ENCODE results near the gene MMRN2.

Gene MMRN2

DNA sequence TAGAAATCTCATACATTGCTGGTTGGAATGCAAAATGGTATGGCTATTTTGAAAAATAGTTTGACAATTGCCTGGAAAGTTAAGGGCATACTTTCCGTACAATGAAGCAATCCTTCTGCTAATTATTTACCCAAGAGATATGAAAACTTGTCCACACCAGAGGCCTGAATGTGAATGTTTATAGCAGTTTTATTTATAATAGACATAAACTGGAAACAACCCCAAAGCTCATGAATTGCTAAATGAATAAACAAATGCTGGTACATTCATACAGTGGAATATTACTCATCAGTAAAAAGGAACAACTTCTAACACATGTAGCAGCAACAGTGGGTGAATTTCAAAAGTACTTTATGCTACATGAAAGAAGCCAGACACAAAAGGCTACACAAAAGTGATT lies 42.7 kb downstream of the MMRN2 start:
- DNase-seq (ENCODE audit: low read depth) = no peak
- no peak overlapping the region for H3K4me3 ChIP-seq (ENCODE audit: low read depth, low read length)
- TF ChIP-seq, protein P1, sequence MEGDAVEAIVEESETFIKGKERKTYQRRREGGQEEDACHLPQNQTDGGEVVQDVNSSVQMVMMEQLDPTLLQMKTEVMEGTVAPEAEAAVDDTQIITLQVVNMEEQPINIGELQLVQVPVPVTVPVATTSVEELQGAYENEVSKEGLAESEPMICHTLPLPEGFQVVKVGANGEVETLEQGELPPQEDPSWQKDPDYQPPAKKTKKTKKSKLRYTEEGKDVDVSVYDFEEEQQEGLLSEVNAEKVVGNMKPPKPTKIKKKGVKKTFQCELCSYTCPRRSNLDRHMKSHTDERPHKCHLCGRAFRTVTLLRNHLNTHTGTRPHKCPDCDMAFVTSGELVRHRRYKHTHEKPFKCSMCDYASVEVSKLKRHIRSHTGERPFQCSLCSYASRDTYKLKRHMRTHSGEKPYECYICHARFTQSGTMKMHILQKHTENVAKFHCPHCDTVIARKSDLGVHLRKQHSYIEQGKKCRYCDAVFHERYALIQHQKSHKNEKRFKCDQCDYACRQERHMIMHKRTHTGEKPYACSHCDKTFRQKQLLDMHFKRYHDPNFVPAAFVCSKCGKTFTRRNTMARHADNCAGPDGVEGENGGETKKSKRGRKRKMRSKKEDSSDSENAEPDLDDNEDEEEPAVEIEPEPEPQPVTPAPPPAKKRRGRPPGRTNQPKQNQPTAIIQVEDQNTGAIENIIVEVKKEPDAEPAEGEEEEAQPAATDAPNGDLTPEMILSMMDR (IDR thresholded peaks at IDR 0.05; ENCODE audit: control insufficient read depth, extremely low read depth, insufficient read depth) = no peak

DNA sequence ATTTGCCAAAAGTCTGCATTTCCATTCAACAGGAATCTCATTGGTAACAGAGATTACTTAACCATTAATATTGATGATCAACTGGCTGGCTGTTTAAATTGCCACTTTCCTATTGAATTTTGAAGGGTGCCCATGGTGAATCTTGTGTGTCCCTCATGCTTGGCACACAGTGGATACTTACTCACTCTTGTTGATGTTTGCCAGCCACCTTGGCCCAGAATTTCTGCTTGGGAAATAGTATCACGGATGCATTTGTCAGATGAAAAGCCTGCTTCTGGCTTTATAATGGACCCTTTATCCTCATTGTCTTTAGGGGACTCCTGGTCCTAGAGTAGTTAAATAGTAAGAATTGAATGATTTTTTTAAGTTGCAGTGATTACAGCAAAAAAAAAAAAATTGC lies 52.0 kb downstream of the MMRN2 start:
- no peak overlapping the region for H3K4me3 ChIP-seq (ENCODE audit: low read depth, low read length)
- no peak for DNase-seq (ENCODE audit: low read depth)
- TF ChIP-seq, protein P1 (IDR thresholded peaks at IDR 0.05; ENCODE audit: control insufficient read depth, extremely low read depth, insufficient read depth) = no peak

DNA sequence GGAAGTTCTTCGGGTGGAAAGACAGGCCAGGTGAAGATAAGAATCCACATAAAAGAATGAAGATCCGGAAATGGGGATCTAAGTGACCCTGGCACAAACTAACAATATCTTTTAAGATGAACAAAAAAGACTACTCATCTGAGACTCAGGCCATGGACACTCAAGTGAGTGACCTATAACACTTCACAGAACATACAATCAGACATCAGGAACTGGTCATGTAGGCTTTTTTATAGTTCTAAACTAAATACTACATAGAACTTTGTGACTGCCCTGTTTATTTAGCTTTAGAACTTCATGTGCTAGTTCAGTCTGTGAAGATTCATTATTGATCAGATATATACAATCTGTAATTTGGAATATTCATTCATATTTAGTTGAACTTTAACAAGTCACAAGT lies 52.8 kb downstream of the MMRN2 start:
- TF ChIP-seq, protein P1 (IDR thresholded peaks at IDR 0.05; ENCODE audit: control insufficient read depth, extremely low read depth, insufficient read depth) = no peak
- H3K4me3 ChIP-seq (ENCODE audit: low read depth, low read length) = no peak overlapping the region
- peak; percentile 51 for DNase-seq (ENCODE audit: low read depth)

DNA sequence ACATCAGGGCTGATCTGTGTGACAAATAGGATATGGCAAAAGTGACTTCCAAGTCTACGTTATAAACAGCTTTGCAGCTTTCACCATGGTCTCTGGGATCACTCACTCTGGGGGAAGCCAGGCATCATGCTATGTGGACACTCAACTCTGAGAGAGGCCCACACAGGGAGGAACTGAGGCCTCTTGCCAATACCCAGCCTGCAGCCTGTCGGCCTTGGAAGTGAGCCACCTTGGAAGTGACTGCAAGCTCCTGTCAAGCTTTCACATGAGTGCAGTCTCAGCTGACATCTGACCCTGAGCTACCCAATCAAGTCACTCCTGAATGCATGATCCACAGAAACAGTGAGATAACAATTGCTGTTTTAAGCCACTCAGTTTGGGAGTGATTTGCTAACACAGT lies 56.5 kb downstream of the MMRN2 start:
- TF ChIP-seq, protein P1 (IDR thresholded peaks at IDR 0.05; ENCODE audit: control insufficient read depth, extremely low read depth, insufficient read depth) = no peak

DNA sequence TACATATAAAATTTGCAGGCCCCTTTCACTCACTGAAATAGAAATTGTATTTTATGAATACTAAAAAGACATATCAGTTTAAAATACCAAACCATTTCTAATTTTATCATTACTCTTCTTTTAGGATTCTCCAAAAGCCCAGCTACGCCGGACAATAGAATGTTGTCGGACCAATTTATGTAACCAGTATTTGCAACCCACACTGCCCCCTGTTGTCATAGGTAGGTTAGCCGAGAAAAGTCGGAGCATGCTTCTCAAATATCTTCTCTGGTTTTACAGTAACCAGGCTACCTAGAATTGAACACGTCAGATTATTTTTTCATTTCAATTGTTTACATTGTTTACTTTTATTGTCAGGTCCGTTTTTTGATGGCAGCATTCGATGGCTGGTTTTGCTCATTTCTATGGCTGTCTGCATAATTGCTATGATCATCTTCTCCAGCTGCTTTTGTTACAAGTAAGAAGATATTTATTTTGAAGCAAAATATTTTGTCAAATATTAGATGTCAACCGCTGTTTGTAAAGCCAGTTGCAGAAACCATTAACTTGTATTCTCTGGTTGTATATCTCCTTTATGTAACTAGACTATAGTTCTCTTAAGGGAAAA lies 57.6 kb downstream of the MMRN2 start:
- H3K4me3 ChIP-seq (ENCODE audit: low read depth, low read length) = no peak overlapping the region
- TF ChIP-seq, protein P1 (IDR thresholded peaks at IDR 0.05; ENCODE audit: control insufficient read depth, extremely low read depth, insufficient read depth) = peak; percentile 57
- no peak for DNase-seq (ENCODE audit: low read depth)

More for the DNA sequence above, 56.5 kb downstream of the MMRN2 start:
- DNase-seq (ENCODE audit: low read depth) = no peak
- H3K4me3 ChIP-seq (ENCODE audit: low read depth, low read length) = no peak overlapping the region

DNA sequence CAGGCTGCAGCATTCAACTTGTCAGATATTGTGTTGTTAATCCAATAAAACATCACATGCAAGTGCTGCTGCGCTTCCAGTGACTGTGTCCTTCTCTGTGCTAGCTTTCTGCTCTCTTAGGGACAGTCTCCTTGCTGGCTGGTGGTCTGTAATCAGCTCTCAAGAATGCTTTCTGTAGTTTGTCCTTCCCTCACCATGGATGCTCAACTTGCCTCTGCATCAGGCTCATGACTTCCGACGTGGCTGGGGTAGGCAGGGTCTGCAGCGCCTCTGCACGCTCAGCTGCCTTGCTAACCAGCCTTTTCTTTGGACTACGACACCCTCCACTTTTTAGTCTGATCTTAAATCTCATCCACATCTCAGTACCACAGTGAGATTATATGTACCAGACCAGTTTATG lies 58.3 kb downstream of the MMRN2 start:
- H3K4me3 ChIP-seq (ENCODE audit: low read depth, low read length) = no peak overlapping the region
- TF ChIP-seq, protein P1 (IDR thresholded peaks at IDR 0.05; ENCODE audit: control insufficient read depth, extremely low read depth, insufficient read depth) = no peak
- no peak for DNase-seq (ENCODE audit: low read depth)

DNA sequence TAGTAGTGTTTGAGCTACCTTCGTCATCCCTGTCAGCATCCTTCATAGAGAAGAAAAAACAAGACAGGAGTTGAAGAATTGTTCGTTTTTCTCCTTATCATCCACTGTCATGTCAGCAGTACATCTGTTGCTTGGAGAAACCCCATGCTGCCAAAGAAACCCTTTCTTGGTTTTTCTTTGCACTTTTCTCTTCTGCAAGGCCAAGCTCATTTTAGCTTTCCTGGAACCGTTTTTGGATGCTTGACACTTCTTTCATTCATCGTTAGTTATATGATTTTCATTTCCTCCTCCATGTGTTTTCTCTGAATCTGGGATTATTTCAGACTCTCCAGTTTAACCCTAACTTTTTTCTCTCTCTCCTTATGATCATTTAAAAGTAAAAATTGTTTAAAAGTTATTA lies 58.9 kb downstream of the MMRN2 start:
- H3K4me3 ChIP-seq (ENCODE audit: low read depth, low read length) = no peak overlapping the region
- no peak for DNase-seq (ENCODE audit: low read depth)
- TF ChIP-seq, protein P1 (IDR thresholded peaks at IDR 0.05; ENCODE audit: control insufficient read depth, extremely low read depth, insufficient read depth) = no peak

All from LNCaP clone FGC (cell line).